NT2/D1 (cell line): ENCODE measurements around the gene DLG4.

Source experiments
- SUZ12 ChIP-seq: IDR thresholded peaks from 2 replicates; pipeline ENCODE4 v1.6.1; 2011; ENCODE audit not compliant: insufficient read length, insufficient read depth; ENCODE audit errors: extremely low read depth
- YY1 ChIP-seq: IDR thresholded peaks from 2 replicates; pipeline ENCODE4 v1.6.1; 2011; ENCODE audit not compliant: insufficient read length, insufficient read depth

DNA sequence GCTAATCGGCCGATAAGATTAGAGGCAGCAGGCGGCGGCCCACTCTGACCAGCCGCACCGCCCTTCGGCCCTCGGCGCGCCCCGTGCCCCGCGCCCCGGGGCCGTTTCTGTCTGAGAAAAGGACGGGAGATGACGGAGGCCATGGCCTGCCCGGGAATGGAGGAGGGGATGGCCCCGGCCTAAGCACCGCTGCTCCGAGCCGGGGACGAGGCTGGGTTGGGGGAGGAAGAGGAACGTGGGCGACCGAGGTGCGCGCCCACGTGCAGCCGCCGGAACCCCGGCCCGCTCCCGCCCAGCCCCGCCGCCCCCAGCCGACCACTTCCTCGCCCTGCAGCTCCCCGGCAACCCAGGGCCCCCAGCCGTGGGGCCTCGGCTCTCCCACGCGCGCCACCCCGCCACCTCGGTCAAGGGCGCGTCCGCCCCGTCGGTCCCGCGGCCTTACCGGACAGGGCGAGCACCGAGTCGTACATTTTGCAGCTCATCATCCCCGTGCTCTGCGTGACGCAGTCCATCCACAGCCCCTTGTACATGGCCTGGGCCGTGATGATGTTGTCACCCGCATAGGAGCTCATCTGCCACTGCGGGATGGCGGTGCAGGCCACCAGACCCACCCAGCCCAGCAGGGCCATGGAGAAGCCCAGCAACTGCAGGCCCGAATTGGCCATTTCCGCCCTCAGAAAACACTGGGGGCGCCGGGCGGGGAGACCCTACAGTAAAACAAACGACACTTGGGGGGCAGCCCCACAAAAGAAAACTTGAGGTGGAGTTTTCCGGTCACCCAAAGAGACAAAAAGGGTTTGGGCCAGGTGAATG, 41.9 kb upstream of the DLG4 start:
- TF ChIP-seq SUZ12 (no peak), YY1 (no peak)
